ENCODE results near the gene BAHD1.

BAHD1 gene

DNA sequence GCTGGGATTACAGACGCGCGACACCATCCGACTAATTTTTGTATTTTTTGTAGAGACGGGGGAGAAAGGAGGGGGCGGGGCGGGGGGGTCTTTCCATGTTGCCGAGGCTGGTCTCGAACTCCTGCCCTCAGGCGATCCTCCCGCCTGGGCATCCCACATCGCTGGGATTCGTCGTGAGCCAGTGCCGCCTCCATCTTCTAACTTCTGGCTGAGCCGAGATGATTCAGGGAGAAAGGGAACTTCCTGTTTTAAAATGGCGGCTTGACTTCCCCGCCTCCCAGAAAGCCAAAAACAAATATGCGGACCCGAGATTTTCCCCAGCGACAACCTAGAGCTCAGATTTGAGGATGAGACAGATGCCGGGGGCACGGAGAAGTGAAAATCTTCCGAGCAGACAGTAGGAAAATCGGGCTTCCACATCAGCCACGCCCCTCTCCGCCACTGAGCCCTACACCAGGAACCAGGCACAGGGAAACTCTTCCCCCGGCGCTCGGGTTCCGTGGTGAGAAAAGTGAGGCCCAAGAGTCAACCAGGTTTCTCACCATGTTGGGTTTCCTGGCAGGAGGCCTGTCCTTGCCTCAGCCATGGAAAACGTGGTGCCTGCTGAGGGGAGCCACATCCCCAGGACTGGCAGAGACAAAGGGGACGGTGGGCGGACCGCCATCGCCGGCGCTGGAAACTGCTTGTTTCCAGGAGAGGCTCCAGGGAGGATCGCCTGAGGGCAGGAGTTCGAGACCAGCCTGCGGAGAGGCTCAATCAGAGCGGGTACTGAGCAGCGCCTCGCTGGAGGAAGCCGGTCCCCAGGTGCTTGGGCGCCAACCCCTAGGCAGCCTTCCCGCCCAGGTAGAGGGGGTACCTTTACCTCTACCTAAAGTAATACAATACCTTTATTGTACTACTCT, 48.8 kb downstream of the BAHD1 start:
- DNase-seq (ENCODE audit: low read depth in 1 of 2, low spot score in 1 of 2): no peak

DNA sequence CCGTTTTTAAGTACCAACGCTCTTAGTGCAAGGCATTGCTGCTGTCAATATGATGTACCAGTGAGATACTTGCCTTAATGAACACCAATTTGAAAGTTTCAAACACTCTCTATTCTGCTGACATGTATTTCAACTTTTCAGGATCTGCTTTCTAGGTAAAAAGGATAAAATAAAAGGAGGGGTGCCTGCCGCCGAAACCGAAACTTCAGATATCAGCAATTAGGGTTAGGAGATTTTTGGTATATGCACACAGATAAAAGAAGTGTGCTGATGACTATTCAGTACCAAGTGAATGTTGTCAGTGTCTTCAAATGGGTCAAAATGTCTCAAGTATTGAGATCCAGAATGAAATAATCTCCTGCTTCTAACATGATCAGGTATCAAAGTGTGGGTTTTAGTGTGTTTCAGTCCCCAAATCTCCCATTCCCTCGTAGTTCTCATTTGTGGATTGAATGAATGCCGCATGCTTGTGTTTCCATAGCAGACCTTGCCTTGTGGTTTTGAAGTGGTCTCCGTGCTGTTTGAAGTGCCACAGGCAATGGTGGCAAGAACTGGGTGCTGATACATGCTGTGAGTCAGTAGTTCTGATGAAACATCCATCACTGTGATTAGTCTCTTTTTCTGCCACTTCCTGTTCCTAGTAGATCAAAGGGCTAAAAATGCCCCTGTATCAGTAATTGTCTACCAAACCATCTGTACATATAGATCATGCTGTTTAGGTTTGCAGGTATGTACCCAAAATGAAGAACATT, 52.5 kb downstream of the BAHD1 start:
- no peak for DNase-seq (ENCODE audit: low read depth in 1 of 2, low spot score in 1 of 2)

DNA sequence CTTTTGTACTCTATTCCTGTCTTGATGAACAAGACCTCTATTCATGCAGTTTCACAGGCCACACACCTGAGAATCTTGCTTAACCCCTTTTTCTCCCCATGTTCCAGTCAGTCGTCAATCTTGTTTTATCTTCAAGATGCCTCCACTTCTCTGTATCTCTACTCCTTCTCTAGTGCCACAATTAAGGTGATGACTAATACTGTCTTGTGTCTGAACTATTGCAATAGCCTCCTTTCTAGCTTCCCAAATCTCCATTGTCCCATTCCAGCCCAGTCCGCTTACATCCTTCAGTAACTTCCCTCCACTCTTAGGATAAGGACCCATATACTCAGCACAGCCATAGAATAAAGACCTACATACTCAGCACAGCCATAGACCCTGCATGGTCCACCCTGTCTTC, 54.8 kb downstream of the BAHD1 start:
- no peak for DNase-seq (ENCODE audit: low read depth in 1 of 2, low spot score in 1 of 2)

DNA sequence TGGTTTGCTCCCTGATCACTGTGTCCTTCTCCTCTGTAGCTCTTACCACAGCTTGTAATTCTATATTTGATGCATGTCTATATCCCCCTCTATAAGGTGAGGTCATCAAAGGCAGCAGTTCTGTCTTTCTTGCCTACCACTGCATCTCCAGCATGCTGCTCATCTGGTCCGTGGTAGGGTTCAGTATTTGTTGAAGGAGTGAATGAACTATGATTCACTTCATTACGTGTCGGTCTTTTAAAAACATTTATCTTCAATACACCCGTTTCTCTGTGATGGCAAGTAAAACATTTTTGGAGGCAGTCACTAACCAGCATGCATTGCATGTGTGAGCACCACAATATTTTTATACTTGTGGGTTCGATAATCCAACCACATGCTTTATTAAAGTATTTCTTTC, 57.7 kb downstream of the BAHD1 start:
- DNase-seq (ENCODE audit: low read depth in 1 of 2, low spot score in 1 of 2): no peak

GRCh38 chr15:40498891-40499290, 58.1 kb downstream of the BAHD1 start:
- DNase-seq (ENCODE audit: low read depth in 1 of 2, low spot score in 1 of 2): no peak

- no peak for DNase-seq (ENCODE audit: low read depth in 1 of 2, low spot score in 1 of 2)
Measured at GRCh38 chr15:40499931-40500330, 59.2 kb downstream of the BAHD1 start.

- no peak for DNase-seq (ENCODE audit: low read depth in 1 of 2, low spot score in 1 of 2)
Measured at GRCh38 chr15:40500568-40501330, 60.0 kb downstream of the BAHD1 start.

DNA sequence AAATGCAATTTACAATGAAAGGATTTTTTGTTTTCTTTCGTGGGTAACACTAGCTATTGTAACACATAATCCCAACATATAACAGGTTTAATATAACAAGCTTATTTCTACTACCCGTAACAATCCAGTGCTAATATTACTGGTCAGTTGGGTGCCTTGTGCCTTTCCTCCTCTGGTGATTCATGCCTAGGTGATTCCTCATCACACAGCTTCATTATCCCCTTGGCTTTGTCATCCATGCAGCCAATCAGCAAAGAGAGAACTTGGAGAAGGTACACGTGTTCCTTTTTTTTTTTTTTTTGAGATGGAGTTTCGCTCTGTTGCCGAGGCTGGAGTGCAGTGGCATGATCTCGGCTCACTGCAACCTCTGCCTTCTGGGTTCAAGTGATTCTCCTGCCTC, 60.7 kb downstream of the BAHD1 start:
- DNase-seq (ENCODE audit: low read depth in 1 of 2, low spot score in 1 of 2): no peak

DNA sequence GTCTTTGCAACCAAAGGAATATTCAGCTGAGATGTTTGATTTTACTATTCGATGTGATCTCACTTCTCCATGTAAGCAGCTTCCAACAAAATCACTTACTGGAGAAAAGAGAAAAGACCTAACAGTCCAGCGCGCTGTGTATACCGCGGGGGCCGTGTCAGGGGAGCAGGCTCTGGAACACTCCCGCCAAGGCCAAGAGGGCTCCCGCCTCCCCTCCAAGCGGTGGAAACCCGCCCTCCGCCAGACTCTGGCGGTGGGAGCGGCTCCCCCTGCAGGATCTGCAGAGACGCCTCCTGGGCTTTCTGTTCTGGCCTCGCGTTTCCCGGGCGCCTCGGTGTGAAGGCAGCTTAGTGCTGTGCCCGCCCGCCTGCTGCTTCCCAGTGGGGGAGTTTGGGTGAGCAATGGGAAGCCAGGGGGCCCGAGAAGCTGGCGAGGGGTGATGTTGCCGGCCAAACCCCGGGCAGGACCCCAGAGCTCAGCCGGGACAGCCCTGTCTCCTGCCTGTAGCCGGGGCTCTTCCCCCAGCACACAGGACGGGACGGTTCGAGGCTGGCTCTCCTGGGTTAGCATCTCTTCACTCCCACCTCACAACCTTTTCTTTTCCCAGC, 66.3 kb downstream of the BAHD1 start:
- peak; percentile 40 to 55 for DNase-seq (ENCODE audit: low read depth in 1 of 2, low spot score in 1 of 2)

DNA sequence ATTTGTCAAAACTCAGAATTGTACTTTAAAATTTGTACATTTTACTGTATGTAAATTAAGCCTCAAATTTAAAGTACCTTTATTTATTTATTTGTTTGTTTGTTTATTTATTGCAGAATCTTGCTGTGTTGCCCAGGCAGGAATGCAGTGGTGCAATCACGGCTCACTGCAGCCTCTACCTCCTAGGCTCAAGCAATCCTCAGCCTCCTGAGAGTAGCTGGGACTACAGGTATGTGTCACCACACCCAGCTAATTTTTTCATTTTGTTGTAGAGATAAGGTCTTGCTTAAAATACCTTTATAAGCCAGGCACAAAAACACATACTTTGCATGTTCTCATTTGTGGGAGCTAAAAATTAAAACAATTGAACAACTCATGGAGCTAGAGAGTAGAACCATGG, 67.5 kb downstream of the BAHD1 start:
- DNase-seq (ENCODE audit: low read depth in 1 of 2, low spot score in 1 of 2): no peak

DNA sequence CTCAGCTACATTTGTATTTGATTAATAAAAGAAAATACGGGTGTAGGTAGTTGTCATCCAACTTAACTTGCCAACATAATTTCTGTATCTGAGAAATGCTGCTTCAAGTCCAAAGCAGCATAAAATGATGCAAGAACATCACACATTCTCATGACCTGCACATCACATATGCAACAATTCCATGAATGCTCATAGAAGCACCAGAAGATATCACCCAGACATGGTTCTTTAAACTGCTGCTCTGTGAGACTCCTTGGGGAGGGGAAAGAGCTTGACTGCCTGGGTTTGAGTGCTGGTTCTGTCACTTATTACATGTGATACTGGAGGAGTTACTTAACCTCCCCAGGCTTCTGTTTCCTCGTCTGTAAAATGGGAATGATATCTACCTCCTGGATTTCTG, 69.4 kb downstream of the BAHD1 start:
- no peak for DNase-seq (ENCODE audit: low read depth in 1 of 2, low spot score in 1 of 2)

DNA sequence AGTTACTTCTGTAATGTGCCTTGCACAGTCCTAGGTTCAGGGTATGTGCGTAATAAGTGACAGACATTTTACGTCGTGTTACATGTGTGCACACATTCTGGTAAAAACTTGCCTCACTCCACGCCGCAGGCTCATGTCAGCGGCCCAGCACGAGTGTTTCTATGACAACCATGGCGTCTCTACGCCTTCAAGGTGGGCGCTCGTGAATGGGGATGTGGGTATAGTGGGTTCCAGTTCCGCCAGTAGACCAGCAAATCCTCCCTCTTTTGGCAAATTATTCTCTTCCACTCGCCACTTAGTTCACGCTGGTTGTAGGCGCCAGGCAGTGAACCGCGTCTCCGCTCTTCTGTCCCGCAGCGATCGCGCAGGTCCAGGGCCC, 70.3 kb downstream of the BAHD1 start:
- DNase-seq (ENCODE audit: low read depth in 1 of 2, low spot score in 1 of 2): no peak

- no peak for DNase-seq (ENCODE audit: low read depth in 1 of 2, low spot score in 1 of 2)
Measured at GRCh38 chr15:40511472-40512133, 70.8 kb downstream of the BAHD1 start.

DNA sequence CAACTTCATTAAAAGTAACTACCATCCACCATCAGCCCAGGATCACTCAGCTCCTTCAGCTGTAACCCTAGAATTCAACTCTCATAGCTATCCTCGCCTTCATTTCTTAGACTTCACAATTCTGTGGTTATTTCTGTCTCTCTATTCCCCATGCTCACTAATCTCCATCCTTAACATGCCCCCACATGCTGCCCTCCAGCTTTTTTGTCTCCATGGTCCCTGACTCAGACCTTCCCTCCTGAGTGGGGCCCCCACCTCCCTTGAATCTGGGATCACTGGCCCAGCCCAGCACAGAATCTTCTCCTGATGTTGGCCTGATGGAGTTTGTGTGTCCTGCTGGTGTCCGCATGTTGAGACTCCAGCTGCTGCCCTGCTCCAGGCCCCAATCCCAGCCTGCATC, 71.7 kb downstream of the BAHD1 start:
- no peak for DNase-seq (ENCODE audit: low read depth in 1 of 2, low spot score in 1 of 2)

DNA sequence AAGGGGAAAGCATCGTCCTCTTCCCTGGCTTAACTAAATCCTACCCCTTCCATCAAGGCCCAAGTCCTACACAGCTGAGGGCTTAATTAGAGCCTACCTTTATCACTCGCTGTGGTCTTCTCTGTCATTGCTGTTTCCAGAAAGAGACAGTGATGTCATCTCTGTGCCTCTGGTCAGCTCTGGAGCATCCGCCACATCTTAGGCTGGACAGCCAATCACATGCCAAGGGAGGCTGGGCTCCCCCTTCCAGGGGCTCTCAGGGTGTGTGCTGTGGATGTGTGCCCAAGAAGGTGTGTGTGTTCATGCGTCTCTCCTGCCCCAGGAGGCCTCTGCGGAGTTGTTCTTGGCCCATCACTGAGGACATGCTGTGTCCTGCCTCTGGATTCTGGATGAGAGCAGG, 72.9 kb downstream of the BAHD1 start:
- DNase-seq (ENCODE audit: low read depth in 1 of 2, low spot score in 1 of 2): no peak

GRCh38 chr15:40516322-40516721, 75.6 kb downstream of the BAHD1 start:
- DNase-seq (ENCODE audit: low read depth in 1 of 2, low spot score in 1 of 2): no peak

Measured in stimulated activated CD4-positive, alpha-beta T cell treated with anti-CD3 and anti-CD28 coated beads, Interleukin-15, amount 100 ng/mL, for 1 hour (primary cell).